Aorta (tissue), 5 donors: Measurements from ENCODE around the gene USP7. TPM values are rescaled to one million over a fixed set of nuclear protein-coding genes. Genes with fewer than 3 reads are reported as not detected.
A peak's percentile ranks its signal among the peaks of the same experiment; 100 is the strongest.

Experiments
- ATAC-seq: fragments of 200-7000 bp; cut with Tn5 transposase; one replicate; pipeline ENCODE4 v1.9.1; 2022; ENCODE audit warnings: moderate library complexity; ENCODE audit not compliant: low FRiP score
- DNase-seq, 2 donors: peaks; one replicate each; pipeline ENCODE4 v3.0.0-alpha.2; 2020
- H3K27ac ChIP-seq, 2 donors: one replicate each; pipeline ENCODE4 v1.5.1; 2013; ENCODE audit warnings: low read length in 2 of 2, mild to moderate bottlenecking in 2 of 2, moderate library complexity in 2 of 2, control low read depth in 1 of 2, inconsistent platforms in 1 of 2, low read depth in 1 of 2
- H3K27me3 ChIP-seq, 2 donors: one replicate each; pipeline ENCODE4 v1.6.1; 2013; ENCODE audit warnings: control low read depth in 1 of 2, low read length in 1 of 2, mild to moderate bottlenecking in 1 of 2, moderate library complexity in 1 of 2; ENCODE audit not compliant: insufficient read depth in 2 of 2, control insufficient read depth in 1 of 2
- H3K36me3 ChIP-seq, 2 donors: one replicate each; pipeline ENCODE4 v1.6.1; 2013; ENCODE audit warnings: control low read depth in 1 of 2, low read length in 1 of 2, mild to moderate bottlenecking in 1 of 2; ENCODE audit not compliant: insufficient read depth in 2 of 2, control insufficient read depth in 1 of 2
- H3K4me1 ChIP-seq, 2 donors: one replicate each; pipeline ENCODE4 v1.6.1; 2013; ENCODE audit warnings: low read length in 2 of 2, control low read depth in 1 of 2, mild to moderate bottlenecking in 1 of 2, moderate library complexity in 1 of 2; ENCODE audit not compliant: insufficient read depth in 2 of 2, control insufficient read depth in 1 of 2
- H3K4me3 ChIP-seq, 2 donors: one replicate each; pipeline ENCODE4 v1.5.1; 2013; ENCODE audit warnings: low read length in 2 of 2, control low read depth in 1 of 2, mild to moderate bottlenecking in 1 of 2
- H3K9me3 ChIP-seq: one replicate; pipeline ENCODE4 v1.6.1; 2013; ENCODE audit warnings: mild to moderate bottlenecking, low read length; ENCODE audit not compliant: control insufficient read depth
- WGBS, 2 donors: extraction: QIAGEN DNeasy Blood & Tissue Kit; methylation state at CpG; one replicate each; pipeline ENCODE4 v1.1.7; 2013; 5-methylcytosine and 5-hydroxymethylcytosine counted together
- intact Hi-C, 2 donors: fragments of 100-400 bp; cut with DNase I; formaldehyde crosslinking; loops; one replicate each; pipeline versions ENCODE4 v1.14.2 to v1.15.0; 2022
- polyA plus RNA-seq, 2 donors: library from polyadenylated mRNA; stranded (reverse); fragments of 200-250 nt; gene quantifications; one replicate each; pipeline ENCODE4 v1.2.3, GENCODE V29; 2013
- total RNA-seq, 2 donors: library from RNA; stranded (reverse); fragmentation: NEBNext Ultra II Directional; extraction: Animal tissue kit (Norgen Biotek cat#: 25700); gene quantifications; one replicate each; pipeline ENCODE4 v1.2.1, GENCODE V29; 2021
- donor health status: healthy with polysubstance abuse.
- donor health status: Bipolar disorder and iron deficiency.
- donor health status: DM: no; HTN: no; CAD: no.
- donor health status: DM: no; HTN: no; CAD: no.
- donor health status: DM: yes; HTN: yes; CAD: no.

Gene USP7
- total and polyA plus RNA-seq, 4 donors, result 18.0 to 110 (median 72.3) TPM

- peak in 1 of 2 donors; percentile 48 for DNase-seq
- H3K9me3 ChIP-seq, result no peaks in the 10 kb centered on the region
- no peaks in the 10 kb centered on the region for H3K4me1 ChIP-seq
- no peak for ATAC-seq
- H3K27ac ChIP-seq, result no peak overlapping the region
- 80 to 81% methylated on average over 14 of the region's 14 CpGs for WGBS, 2 donors
- intact Hi-C loops, result no loop called here
- H3K4me3 ChIP-seq, result no peak overlapping the region
- H3K27me3 ChIP-seq, result no peaks in the 10 kb centered on the region
- peaks cover 0 to 5% of the 10 kb centered on the region in 2 donors for H3K36me3 ChIP-seq
Measured at GRCh38 chr16:8862309-8863130, 101.2 kb downstream of the USP7 start.

- Histone ChIP-seq H3K4me3 (no peak overlapping the region), H3K4me1 (no peaks in the 10 kb centered on the region), H3K9me3 (no peaks in the 10 kb centered on the region), H3K36me3 (peaks cover 0 to 7% of the 10 kb centered on the region in 2 donors), H3K27ac (no peak overlapping the region), H3K27me3 (no peaks in the 10 kb centered on the region)
- peak; percentile 43 to 74 for DNase-seq
- intact Hi-C loops, result no loop called here
- 70 to 77% methylated on average over 14 of the region's 14 CpGs for WGBS, 2 donors
- no peak for ATAC-seq
Measured at GRCh38 chr16:8861563-8862308, 102.0 kb downstream of the USP7 start.

- H3K36me3 ChIP-seq, result peaks cover 0 to 7% of the 10 kb centered on the region in 2 donors
- whole genome bisulfite sequencing, 2 donors, result 62 to 67% methylated on average over 25 of the region's 25 CpGs
- intact Hi-C loops, result no loop called here
- H3K4me3 ChIP-seq, result no peak overlapping the region
- DNase-seq (peak; percentile 57 to 75), ATAC-seq (peak; percentile 30)
- no peak overlapping the region for H3K27ac ChIP-seq
- no peaks in the 10 kb centered on the region for H3K4me1 ChIP-seq
- H3K9me3 ChIP-seq, result no peaks in the 10 kb centered on the region
- no peaks in the 10 kb centered on the region for H3K27me3 ChIP-seq
Measured at GRCh38 chr16:8859913-8860881, 103.5 kb downstream of the USP7 start.

- no peak overlapping the region for H3K4me3 ChIP-seq
- H3K9me3 ChIP-seq, result no peaks in the 10 kb centered on the region
- 87% methylated on average over 30 to 31 of the region's 31 CpGs for WGBS, 2 donors
- DNase-seq (peak; percentile 40 to 68), ATAC-seq (no peak)
- H3K36me3 ChIP-seq, result peaks cover 0 to 7% of the 10 kb centered on the region in 2 donors
- intact Hi-C loops, result no loop called here
- H3K4me1 ChIP-seq, result no peaks in the 10 kb centered on the region
- no peaks in the 10 kb centered on the region for H3K27me3 ChIP-seq
- H3K27ac ChIP-seq, result no peak overlapping the region
Measured at GRCh38 chr16:8858994-8859912, 104.5 kb downstream of the USP7 start.

GRCh38 chr16:8855972-8856371 lies 107.7 kb downstream of the USP7 start:
- Histone ChIP-seq H3K9me3 (no peaks in the 10 kb centered on the region), H3K4me1 (no peaks in the 10 kb centered on the region), H3K4me3 (no peak overlapping the region), H3K27me3 (no peaks in the 10 kb centered on the region), H3K27ac (no peak overlapping the region), H3K36me3 (peaks cover 0 to 7% of the 10 kb centered on the region in 2 donors)
- DNase-seq (peak in 1 of 2 donors; percentile 23), ATAC-seq (no peak)
- WGBS, 2 donors, result 56 to 65% methylated on average over 5 of the region's 5 CpGs
- intact Hi-C loops, result no loop called here

- ATAC-seq (no peak), DNase-seq (peak in 1 of 2 donors; percentile 18)
- Histone ChIP-seq H3K27ac (no peak overlapping the region), H3K36me3 (peaks cover 0 to 7% of the 10 kb centered on the region in 2 donors), H3K9me3 (no peaks in the 10 kb centered on the region), H3K4me1 (no peaks in the 10 kb centered on the region), H3K4me3 (no peak overlapping the region), H3K27me3 (no peaks in the 10 kb centered on the region)
- intact Hi-C loops, result no loop called here
- WGBS, 2 donors, result 88% methylated on average over 11 of the region's 11 CpGs
Measured at GRCh38 chr16:8855051-8855786, 108.5 kb downstream of the USP7 start.

GRCh38 chr16:8854298-8854948 lies 109.3 kb downstream of the USP7 start:
- ATAC-seq (no peak), DNase-seq (peak in 1 of 2 donors; percentile 28)
- Histone ChIP-seq H3K4me1 (no peaks in the 10 kb centered on the region), H3K36me3 (peaks cover 0 to 8% of the 10 kb centered on the region in 2 donors), H3K27ac (no peak overlapping the region), H3K9me3 (no peaks in the 10 kb centered on the region), H3K27me3 (no peaks in the 10 kb centered on the region), H3K4me3 (no peak overlapping the region)
- intact Hi-C loops, result no loop called here
- WGBS, 2 donors, result 82 to 85% methylated on average over 9 of the region's 9 CpGs
